NCI-H187 (cell line): ENCODE results near the gene SLIT2.

Experiments used
- DNase-seq, 2 experiments: peaks; one replicate each; lab custom pipeline; 2025; lab: John Stamatoyannopoulos, UW

The SLIT2 gene

GRCh38 chr4:20251796-20252655 is at the start of gene SLIT2:
Gene SLIT2, plus strand, starts transcription at chr4:20251905. Its CDS starts 1,911 bp downstream, at chr4:20253816.
- peak; percentile 60 to 70 for DNase-seq

- DNase-seq: no peak
Measured at GRCh38 chr4:20203508-20203907, 48.2 kb upstream of the SLIT2 start.

GRCh38 chr4:20217521-20217920 is 34.2 kb upstream of the SLIT2 start:
- DNase-seq: no peak

GRCh38 chr4:20217951-20218350 is 33.8 kb upstream of the SLIT2 start:
- DNase-seq: no peak

GRCh38 chr4:20219521-20219920 is 32.2 kb upstream of the SLIT2 start:
- DNase-seq: no peak

GRCh38 chr4:20237894-20238537 is 13.7 kb upstream of the SLIT2 start:
- DNase-seq: no peak

GRCh38 chr4:20248155-20248558 is 3.5 kb upstream of the SLIT2 start:
- peak in 1 of 2 experiments; percentile 39 for DNase-seq

GRCh38 chr4:20249333-20249732 is 2.4 kb upstream of the SLIT2 start:
- no peak for DNase-seq

GRCh38 chr4:20251031-20251795 is 492 bp upstream of the SLIT2 start:
- no peak for DNase-seq

GRCh38 chr4:20252656-20253282 is 1.1 kb downstream of the SLIT2 start:
- DNase-seq: peak; percentile 12 to 60

GRCh38 chr4:20253283-20253734 is 1.6 kb downstream of the SLIT2 start:
- no peak for DNase-seq

GRCh38 chr4:20253735-20254409 is 2.2 kb downstream of the SLIT2 start:
- DNase-seq: peak; percentile 13 to 27

GRCh38 chr4:20254511-20255250 is 3.0 kb downstream of the SLIT2 start:
- no peak for DNase-seq

- DNase-seq: no peak
Measured at GRCh38 chr4:20255251-20255586, 3.5 kb downstream of the SLIT2 start.

GRCh38 chr4:20255823-20256222 is 4.1 kb downstream of the SLIT2 start:
- no peak for DNase-seq

GRCh38 chr4:20256381-20256881 is 4.7 kb downstream of the SLIT2 start:
- no peak for DNase-seq

- DNase-seq: no peak
Measured at GRCh38 chr4:20259707-20260106, 8.0 kb downstream of the SLIT2 start.

GRCh38 chr4:20260821-20261220 is 9.1 kb downstream of the SLIT2 start:
- no peak for DNase-seq

- no peak for DNase-seq
Measured at GRCh38 chr4:20262221-20262620, 10.5 kb downstream of the SLIT2 start.

GRCh38 chr4:20264688-20265087 is 13.0 kb downstream of the SLIT2 start:
- DNase-seq: no peak

GRCh38 chr4:20265726-20266125 is 14.0 kb downstream of the SLIT2 start:
- no peak for DNase-seq
